Suprapubic skin (tissue), 4 donors: ENCODE results near the gene TMEM150B. TPM values are rescaled to one million over a fixed set of nuclear protein-coding genes. Genes with fewer than 3 reads are reported as not detected.

ENCODE experiments used
- DNase-seq, 2 donors: peaks; one replicate each; pipeline ENCODE4 v3.0.0-alpha.2; 2019; ENCODE audit warnings: low spot score in 2 of 2
- H3K27ac ChIP-seq: fragments of 200-600 bp; sonication (generic); one replicate; pipeline ENCODE4 v1.5.1; 2019
- H3K27me3 ChIP-seq: fragments of 200-600 bp; sonication (generic); one replicate; pipeline ENCODE4 v1.5.1; 2019
- H3K36me3 ChIP-seq: fragments of 200-600 bp; sonication (generic); one replicate; pipeline ENCODE4 v1.5.1; 2019
- H3K4me1 ChIP-seq: fragments of 200-600 bp; sonication (generic); one replicate; pipeline ENCODE4 v1.5.1; 2019
- H3K4me3 ChIP-seq: fragments of 200-600 bp; sonication (generic); one replicate; pipeline ENCODE4 v1.5.1; 2019; ENCODE audit warnings: mild to moderate bottlenecking
- H3K9me3 ChIP-seq: fragments of 200-600 bp; sonication (generic); one replicate; pipeline ENCODE4 v1.5.1; 2019
- CTCF ChIP-seq, 2 donors: fragments of 200-600 bp in 1 of 2; fragments of 450-650 bp in 1 of 2; sonication (generic) in 1 of 2; IDR thresholded peaks; one replicate each; pipeline ENCODE4 v1.5.1; 2016 to 2019; ENCODE audit warnings: antibody characterized with exemption in 2 of 2, mild to moderate bottlenecking in 1 of 2, moderate library complexity in 1 of 2
- EP300 ChIP-seq: sonication (generic); formaldehyde crosslinking; IDR thresholded peaks from one replicate; pipeline ENCODE4 v1.6.1; 2017; ENCODE audit warnings: antibody characterized with exemption
- POLR2A ChIP-seq, 2 donors: fragments of 450-650 bp; IDR thresholded peaks; one replicate each; pipeline ENCODE4 v1.6.1; 2017; ENCODE audit warnings: antibody characterized with exemption in 2 of 2, mild to moderate bottlenecking in 2 of 2, moderate library complexity in 2 of 2
- POLR2AphosphoS5 ChIP-seq, 3 donors: sonication (generic); formaldehyde crosslinking; IDR thresholded peaks; one replicate each; pipeline ENCODE4 v1.6.1; 2017; ENCODE audit warnings: antibody characterized with exemption in 3 of 3
- WGBS: methylation state at CpG from one replicate; pipeline ENCODE4 v1.1.5; 2018; 5-methylcytosine and 5-hydroxymethylcytosine counted together
- total RNA-seq, 4 donors: library from RNA; depleted of rRNA; stranded (reverse); fragments of >200 nt; gene quantifications; one replicate each; pipeline ENCODE4 v1.1.0, GENCODE V29; 2016

TMEM150B gene
- total RNA-seq, 4 donors from 2014 or later = not detected

GRCh38 chr19:55264531-55264930 is 60.6 kb downstream of the TMEM150B start:
- TF ChIP-seq POLR2A (IDR thresholded peaks at IDR 0.05) (no peak), POLR2AphosphoS5 (IDR thresholded peaks at IDR 0.05) (no peak), EP300 (no peak), CTCF (IDR thresholded peaks at IDR 0.05) (no peak)
- no peaks in the 10 kb centered on the region for H3K9me3 ChIP-seq
- no peak for DNase-seq
- no peak overlapping the region for H3K4me3 ChIP-seq
- WGBS = 87% methylated on average over 5 of the region's 5 CpGs
- H3K36me3 ChIP-seq = peaks cover 3% of the 10 kb centered on the region
- H3K27ac ChIP-seq = no peak overlapping the region
- no peaks in the 10 kb centered on the region for H3K27me3 ChIP-seq
- H3K4me1 ChIP-seq = peaks cover 9% of the 10 kb centered on the region

Other genes starting within 250 kb of the TMEM150B start
- 100 to 1,000 TPM; 243 to 384 (median 304) TPM for gene EPS8L1, start 249.5 kb downstream of the TMEM150B start, total RNA-seq
- gene PPP1R12C, start 207.7 kb downstream of the TMEM150B start, total RNA-seq = 100 to 1,000 TPM in 1 of 4 donors, 10 to 100 TPM in 3; 51.7 to 126 (median 78.7) TPM
- 10 to 100 TPM; 13.6 to 46.7 (median 19.6) TPM for gene TNNT1, start 176.1 kb downstream of the TMEM150B start, total RNA-seq
- 1 to 10 TPM; 1.7 to 4.7 (median 3.2) TPM for gene TNNI3, start 167.6 kb downstream of the TMEM150B start, total RNA-seq
- gene DNAAF3, start 158.7 kb downstream of the TMEM150B start, total RNA-seq = 10 to 100 TPM in 1 of 4 donors, 1 to 10 TPM in 1, under 1 TPM in 2; 0.48 to 10.6 (median 3.1) TPM
- gene SYT5, start 145.1 kb downstream of the TMEM150B start, total RNA-seq = 1 to 10 TPM in 3 of 4 donors, not detected in 1; 1.1 to 7.8 (median 6.8) TPM
- 1 to 10 TPM in 2 of 4 donors, under 1 TPM in 1, not detected in 1; 0.34 to 1.4 (median 1.1) TPM for gene PTPRH, start 115.8 kb downstream of the TMEM150B start, total RNA-seq
- gene TMEM86B, start 96.6 kb downstream of the TMEM150B start, total RNA-seq = 1 to 10 TPM; 2.0 to 9.4 (median 4.2) TPM
- 10 to 100 TPM; 49.0 to 56.2 (median 51.3) TPM for gene PPP6R1, start 66.3 kb downstream of the TMEM150B start, total RNA-seq
- 10 to 100 TPM; 17.9 to 46.7 (median 36.7) TPM for gene HSPBP1, start 45.2 kb downstream of the TMEM150B start, total RNA-seq
- 1 to 10 TPM in 3 of 4 donors, under 1 TPM in 1; 0.68 to 2.3 (median 1.6) TPM for gene BRSK1, start 41.3 kb downstream of the TMEM150B start, total RNA-seq
- 10 to 100 TPM; 17.3 to 61.8 (median 39.1) TPM for gene KMT5C, start 14.5 kb upstream of the TMEM150B start, total RNA-seq
- gene COX6B2, start 29.4 kb upstream of the TMEM150B start, total RNA-seq = 1 to 10 TPM in 3 of 4 donors, under 1 TPM in 1; 0.47 to 1.9 (median 1.3) TPM
- gene GARIN5B, start 37.9 kb upstream of the TMEM150B start, total RNA-seq = not detected
- 1 to 10 TPM in 3 of 4 donors, under 1 TPM in 1; 0.97 to 1.7 (median 1.2) TPM for gene IL11, start 45.1 kb upstream of the TMEM150B start, total RNA-seq
- gene TMEM190, start 51.5 kb upstream of the TMEM150B start, total RNA-seq = not detected
- 10 to 100 TPM in 3 of 4 donors, 1 to 10 TPM in 1; 6.3 to 37.1 (median 29.3) TPM for gene TMEM238, start 59.0 kb upstream of the TMEM150B start, total RNA-seq
- gene RPL28, start 60.6 kb upstream of the TMEM150B start, total RNA-seq = 100 to 1,000 TPM; 605 to 767 (median 714) TPM
- gene UBE2S, start 82.4 kb upstream of the TMEM150B start, total RNA-seq = 10 to 100 TPM in 2 of 4 donors, 1 to 10 TPM in 2; 7.4 to 17.0 (median 12.2) TPM
- gene SHISA7, start 118.0 kb upstream of the TMEM150B start, total RNA-seq = under 1 TPM in 2 of 4 donors, not detected in 2; 0.08 to 0.26 TPM
- 10 to 100 TPM; 44.7 to 97.2 (median 87.5) TPM for gene ISOC2, start 136.3 kb upstream of the TMEM150B start, total RNA-seq
- gene C19orf85, start 139.4 kb upstream of the TMEM150B start, total RNA-seq = not detected
- 10 to 100 TPM; 17.3 to 22.9 (median 19.8) TPM for gene ZNF628, start 151.3 kb upstream of the TMEM150B start, total RNA-seq
- 1 to 10 TPM; 2.4 to 4.8 (median 4.0) TPM for gene NAT14, start 159.8 kb upstream of the TMEM150B start, total RNA-seq
- gene SSC5D, start 163.1 kb upstream of the TMEM150B start, total RNA-seq = 1 to 10 TPM in 2 of 4 donors, under 1 TPM in 2; 0.57 to 2.1 (median 1.0) TPM
- gene SBK2, start 211.8 kb upstream of the TMEM150B start, total RNA-seq = not detected
- gene SBK3, start 220.2 kb upstream of the TMEM150B start, total RNA-seq = not detected